NCI-H510A treated with DMSO at 0.1 percent for 48 hours (cell line): ENCODE measurements around the gene CMTM8.
"Not testable (repeated sequence)": the region's sequence is repeated elsewhere in the genome, so short reads cannot be mapped to it uniquely, and the experiment has no call there.

Experiments used
- DNase-seq: peaks from one replicate; lab custom pipeline; 2025; lab: John Stamatoyannopoulos, UW

The CMTM8 gene, protein sequence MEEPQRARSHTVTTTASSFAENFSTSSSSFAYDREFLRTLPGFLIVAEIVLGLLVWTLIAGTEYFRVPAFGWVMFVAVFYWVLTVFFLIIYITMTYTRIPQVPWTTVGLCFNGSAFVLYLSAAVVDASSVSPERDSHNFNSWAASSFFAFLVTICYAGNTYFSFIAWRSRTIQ

DNA sequence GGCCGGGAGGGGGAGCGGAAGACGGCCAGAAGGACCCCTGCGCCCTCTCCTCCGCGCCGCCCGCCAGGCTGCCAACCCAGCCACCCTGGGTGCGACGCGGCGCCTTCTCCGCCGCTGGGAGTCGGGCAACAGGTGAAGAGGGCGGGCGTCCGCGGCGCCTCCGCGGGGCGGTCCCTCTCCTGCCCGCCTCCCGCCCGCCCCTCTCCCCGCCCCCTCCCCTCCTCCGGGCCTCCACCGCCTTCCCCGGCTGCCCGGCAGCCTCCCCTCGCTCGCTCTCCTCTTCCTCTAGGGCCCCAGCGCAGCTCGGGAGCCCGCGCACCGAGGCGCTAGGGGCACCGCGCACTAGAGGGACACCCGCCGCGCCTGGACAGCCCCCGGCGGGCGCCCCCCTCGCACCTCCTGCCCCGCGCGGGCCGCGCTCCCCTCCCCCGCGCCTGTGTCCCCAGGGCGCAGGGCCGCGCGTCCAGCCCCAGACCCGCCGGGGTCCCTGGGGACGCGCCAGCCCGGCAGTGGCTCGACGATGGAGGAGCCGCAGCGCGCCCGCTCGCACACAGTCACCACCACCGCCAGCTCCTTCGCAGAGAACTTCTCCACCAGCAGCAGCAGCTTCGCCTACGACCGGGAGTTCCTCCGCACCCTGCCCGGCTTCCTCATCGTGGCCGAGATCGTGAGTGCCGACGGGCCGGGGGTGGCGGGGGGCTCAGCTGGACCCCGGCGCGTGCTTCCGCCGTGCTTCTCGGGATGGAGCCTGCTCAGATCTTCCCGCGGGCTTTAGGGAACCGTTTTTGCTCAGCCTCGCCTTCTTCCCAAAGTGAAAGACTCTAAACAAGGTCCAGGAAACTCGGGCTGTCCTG, at the start of gene CMTM8:
Gene CMTM8 (plus strand): TSS at position 228 of the 854 bp plus-strand sequence. CDS start 293 bp downstream, at position 521.
- DNase-seq, result peak; percentile 39

DNA sequence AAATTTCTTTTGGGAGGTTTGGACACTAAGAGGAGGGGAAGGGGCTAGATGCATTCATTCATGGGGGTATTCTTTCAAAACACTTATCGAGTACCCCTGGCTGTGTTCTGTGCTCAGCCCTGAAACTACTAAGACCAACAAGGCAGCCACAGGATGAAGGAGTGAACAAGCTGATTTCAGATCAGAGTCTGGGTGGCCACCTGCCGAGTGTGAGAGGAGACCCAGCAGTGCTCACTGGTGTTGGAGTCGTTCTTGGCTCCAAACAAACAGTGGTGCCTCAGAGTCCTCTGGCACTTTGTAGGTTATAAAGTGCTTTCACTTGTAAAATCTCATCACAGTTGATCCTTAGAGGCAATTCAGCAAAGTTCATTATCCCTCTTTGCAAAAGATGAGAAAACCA, 48.8 kb upstream of the CMTM8 start:
- DNase-seq, result no peak

DNA sequence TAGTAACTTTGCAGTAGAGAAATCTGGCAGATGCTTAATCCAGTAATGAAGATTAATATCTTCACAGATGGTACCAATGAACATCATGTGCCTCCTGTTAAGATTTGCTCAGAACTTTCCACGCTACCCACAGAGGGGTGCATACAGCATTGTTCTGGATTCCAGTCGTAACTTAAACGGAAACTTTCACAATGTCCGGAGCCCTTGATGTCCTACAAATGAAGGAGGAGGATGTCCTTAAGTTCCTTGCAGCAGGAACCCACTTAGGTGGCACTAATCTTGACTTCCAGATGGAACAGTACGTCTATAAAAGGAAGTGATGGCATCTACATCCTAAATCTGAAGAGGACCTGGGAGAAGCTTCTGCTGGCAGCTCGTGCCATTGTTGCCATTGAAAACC, 47.9 kb upstream of the CMTM8 start:
- not testable (repeated sequence) for DNase-seq

DNA sequence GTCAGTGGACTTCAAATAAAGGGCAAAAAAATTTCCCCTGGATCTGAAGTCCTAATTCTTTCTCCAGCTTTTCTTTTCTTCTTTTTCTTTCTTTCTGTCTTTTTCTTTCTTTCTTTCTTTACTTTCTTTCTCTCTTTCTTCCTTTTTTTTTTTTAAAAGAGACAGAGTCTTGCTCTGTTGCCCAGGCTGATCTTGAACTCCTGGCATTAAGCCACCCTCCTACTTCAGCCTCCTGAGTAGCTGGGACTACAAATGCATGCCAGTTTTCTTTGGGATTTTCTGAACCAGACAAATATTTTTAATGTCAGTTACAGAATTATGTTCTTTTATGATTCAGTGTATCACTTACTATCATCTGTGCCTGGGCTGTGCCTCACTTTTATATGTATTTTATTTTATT, 45.4 kb upstream of the CMTM8 start:
- DNase-seq, result no peak

DNA sequence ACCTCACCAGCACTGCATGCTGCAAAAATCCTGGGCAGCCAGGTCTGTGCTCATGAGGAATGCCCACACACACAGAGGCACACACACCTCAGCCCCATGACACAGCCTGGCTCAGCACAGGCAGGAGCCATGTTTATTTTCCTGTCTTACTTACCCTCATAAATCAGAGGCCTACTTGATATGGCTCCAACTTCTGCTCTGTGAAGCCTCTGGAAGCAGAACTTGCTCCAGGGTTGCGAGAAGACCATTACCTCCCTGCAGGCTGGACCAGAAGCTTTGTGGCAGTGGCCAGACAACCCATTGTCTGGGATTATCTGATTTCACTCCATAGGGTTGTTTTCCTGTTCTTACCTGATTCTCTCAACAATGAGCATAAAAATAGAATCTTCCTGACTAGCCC, 43.8 kb upstream of the CMTM8 start:
- DNase-seq, result no peak

DNA sequence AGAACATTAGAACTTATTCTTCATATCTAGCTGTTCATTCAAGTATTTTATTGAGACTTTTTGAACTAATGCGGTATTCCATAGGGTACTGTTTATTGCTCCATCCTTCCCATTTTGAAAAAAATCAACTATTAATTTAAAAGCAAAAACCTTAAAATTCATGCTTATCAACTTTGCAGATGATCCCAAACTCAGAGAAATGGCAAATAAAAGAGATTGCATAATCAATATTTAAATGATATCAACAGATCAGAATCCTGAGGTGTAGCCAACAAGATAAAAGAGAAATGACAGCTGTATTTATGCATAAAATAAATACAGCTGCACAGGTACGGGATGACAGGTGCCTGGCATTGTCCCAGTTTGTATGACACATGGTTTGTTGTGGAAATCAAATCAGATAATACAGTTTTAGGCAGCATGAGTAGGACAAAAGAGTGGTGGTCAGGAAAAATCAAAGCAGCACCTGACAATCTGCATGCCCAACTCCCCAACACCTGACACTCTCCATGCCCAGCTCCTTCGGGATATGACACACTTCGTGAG, 42.4 kb upstream of the CMTM8 start:
- DNase-seq, result no peak

DNA sequence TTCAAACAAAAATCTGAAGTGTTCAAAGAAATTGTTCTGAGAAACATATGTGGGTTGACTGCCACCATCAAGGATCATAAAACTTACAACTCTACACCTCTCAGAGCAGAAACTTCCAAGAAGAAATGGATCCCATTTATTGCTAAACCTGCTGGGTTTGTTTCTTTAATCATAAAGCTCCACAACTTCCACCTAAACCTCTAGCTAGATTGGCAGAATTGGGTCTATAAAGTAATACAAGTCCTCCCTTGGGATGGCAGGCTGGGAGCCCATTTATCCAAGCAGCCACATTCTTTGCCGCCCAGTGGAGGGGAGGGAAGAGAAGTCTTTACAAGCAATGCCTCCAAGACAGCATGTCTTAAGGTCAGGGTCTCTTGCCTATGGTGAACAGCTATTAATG, 40.5 kb upstream of the CMTM8 start:
- no peak for DNase-seq

DNA sequence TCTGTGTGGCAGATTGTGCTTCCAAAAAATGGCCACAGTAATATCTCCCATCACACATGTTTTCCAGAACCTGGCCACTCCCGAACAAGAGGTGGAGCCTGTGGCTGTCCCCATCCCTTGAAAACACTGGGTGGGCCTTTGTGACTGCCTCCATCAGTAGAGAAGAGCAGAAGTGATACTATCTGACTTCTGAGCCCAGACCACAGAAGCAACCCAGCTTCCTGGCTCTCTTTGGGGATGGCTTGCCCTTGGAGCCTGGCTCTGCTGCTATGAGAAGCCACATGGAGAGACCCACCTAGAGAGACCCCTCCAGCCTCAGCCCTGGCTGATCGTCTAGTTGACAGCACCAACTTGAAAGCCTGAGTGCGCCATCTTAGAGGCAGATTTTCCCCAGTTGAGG, 39.8 kb upstream of the CMTM8 start:
- no peak for DNase-seq

DNA sequence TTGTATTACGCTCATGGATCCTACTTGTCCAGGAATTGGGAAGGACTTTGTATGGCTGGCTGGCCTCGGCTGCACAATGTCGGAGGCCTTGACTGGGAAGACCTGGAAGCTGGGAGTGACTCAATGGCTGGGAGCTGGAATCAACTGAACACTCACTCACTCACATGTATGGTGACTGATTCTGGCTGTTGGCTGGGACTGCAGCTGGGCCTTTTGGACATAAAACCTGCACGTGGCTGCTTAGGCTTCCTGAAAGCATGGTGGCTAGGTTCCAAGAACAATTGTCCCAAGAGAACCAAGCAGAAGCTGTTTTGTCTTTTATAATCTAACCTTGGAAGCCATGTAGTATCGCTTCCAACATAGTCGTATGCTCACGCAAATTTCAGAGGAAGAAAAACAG, 38.0 kb upstream of the CMTM8 start:
- no peak for DNase-seq

DNA sequence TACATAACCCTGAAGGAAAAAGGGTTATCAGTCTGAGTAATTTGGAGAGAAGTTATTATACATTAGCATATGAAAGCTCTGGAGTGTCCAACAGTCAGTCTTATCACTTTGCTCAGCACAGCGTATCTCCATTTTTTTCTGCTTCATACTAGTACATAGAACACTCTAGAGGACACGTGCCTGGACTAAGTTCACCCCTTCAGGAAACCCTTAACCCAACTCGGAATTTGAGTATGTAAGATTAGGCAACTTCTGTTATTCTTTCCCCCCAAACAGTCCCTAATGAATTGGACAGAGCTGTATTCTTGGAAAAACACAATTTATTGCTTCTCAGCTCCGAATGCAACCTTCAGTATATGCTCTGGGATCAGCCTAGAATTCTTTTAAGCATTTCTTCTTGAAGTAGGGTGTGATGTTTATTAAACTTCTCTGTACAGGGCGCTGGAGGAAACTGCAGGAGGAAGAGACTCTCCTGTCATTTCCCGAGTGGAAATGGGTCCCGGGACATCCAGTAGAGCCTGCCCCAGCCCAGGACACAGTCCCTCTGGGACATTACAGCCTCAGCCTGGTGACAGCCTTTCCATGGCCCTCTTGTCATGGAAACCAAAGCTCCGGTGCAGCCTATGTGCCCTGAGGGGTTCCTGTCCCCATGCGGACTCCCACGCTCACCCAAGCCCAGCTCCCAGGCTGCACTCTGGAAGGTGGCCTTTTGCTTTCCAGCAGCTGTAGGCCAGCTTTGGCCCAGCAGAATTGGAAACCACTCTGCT, 37.3 kb upstream of the CMTM8 start:
- no peak for DNase-seq

DNA sequence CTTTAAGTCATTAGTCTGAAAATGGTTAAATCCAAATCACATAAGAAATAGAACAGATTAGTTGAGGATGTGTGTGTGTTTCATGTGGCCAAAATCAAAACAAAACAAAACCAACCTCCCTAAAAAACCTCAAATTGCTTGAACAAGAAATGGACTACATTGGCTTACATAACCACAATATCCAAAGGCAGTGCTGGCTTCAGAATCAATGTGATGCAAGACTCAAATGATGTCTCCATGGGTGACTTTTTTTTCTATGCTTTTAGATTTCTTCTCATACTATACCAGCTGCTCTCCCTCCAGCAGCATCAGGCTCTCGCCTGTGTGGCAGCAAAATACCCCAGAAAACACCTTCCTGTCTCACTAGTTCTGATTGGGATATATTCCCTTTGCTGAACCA, 36.0 kb upstream of the CMTM8 start:
- no peak for DNase-seq

DNA sequence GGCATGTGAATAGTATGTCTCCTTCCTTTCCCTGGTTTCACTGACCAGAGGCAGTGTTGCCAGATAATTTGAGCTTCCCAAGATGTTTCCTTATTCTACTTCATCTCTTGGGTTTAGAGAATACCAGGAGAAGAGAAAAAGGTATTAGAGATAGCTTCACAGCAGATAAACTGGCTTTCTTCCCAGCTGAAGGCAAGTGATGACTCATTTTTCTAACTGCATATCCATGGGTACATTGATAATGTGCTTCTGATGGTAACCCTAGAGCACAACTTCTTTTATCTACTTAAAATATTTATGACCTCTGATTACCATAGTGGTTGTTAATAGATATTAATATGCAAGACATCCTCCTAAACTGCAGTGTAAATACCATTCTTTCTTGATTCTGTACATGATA, 34.6 kb upstream of the CMTM8 start:
- no peak for DNase-seq

DNA sequence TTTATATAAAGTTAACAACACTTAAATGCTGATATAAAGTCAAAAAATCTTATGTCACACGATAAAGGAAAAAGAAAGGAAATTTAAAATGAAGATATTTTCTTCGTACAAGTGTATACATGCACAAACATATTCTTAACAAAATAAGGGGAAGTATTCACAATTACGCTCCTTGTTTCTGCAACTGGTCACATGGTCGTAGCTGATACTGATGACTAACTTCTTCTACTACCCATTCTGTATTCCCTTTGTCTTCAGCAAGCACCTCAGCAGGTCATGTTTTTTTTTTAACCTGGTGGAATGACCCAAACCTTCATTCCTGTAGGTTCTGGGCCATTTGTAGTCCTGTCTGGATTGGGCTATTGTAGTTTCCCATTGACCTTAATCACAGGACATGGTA, 30.0 kb upstream of the CMTM8 start:
- DNase-seq, result no peak

DNA sequence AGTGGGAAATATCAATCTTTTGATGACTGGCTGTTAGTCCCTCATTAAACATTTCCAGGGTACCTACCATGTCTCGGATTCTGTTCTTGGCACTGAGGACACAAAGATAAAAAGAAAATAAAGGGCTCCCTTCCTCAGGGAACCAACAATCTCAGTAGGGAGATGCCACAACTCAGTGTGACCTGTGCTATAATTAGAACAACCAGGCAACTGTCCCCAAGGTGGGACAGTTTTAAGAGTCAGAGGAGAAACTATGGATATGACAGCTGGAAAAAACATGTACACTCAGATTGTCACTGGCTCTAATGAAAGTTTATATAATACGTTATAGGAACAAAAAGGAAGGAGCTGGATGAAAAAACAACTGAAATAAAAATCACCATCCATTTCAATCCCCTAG, 23.3 kb upstream of the CMTM8 start:
- no peak for DNase-seq

DNA sequence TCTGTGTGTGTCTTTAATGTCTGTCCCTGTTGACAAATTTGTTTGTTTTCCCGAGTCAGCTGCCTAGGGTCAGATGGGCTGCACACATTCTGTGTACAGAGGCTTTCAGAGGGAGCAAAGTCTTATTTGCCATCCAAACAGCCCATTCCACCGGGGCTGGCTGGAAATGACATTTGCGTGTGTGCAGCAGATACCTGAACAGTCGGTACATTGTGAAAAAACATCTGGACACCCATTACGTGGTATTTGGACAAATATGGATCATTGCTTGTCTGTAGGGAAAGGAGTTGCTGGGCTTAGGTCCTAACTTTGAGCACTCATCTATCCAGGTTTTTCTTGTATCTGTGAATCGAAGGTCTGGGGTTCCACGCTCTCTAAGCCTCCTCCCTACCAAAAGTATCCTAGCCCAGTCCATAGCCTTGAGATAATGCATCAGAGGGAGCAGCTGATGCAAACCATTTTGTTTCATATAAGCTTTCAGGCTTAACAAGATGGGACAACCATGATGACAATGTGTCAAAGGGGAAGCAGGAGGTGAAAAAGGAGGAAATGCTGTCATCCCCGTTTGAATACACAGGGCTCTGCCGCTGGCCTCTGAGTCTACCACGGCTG, 22.2 kb upstream of the CMTM8 start:
- DNase-seq, result no peak

DNA sequence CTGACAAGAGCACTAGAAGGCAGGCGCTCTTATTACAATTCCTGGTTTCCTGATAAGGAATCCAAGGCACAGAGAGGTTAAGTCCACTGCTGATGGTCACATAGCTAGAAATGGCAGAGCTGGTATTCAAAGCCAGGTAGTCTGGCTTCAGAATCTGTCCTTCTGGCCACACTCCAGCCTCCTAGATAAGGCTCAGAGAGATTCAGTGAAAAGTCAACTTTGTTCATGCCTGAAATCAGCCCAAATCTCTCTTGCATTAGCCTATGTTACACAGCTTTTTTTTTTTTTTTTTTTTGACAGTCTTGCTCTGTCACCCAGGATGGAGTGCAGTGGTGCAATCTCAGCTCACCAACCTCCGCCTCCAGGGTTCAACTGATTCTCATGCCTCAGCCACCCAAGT, 21.1 kb upstream of the CMTM8 start:
- no peak for DNase-seq

DNA sequence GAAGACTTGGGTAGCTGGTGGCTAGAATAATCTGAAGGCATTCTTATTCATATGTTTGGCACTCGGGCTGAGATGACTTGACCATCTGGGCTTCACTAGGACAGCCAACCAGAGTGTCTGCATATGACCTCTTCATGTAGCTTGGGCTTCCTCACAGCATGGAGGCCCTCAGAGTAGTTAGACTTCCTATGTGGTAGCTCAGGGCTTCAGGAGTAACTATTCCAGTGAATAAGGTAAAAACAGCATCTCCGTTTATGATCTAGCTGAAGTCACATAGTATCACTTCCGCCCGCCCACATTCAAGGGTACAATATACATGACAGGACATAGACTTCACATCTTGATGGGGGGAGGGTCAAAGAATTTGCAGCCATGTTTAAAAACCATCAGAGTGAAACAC, 18.9 kb upstream of the CMTM8 start:
- no peak for DNase-seq

DNA sequence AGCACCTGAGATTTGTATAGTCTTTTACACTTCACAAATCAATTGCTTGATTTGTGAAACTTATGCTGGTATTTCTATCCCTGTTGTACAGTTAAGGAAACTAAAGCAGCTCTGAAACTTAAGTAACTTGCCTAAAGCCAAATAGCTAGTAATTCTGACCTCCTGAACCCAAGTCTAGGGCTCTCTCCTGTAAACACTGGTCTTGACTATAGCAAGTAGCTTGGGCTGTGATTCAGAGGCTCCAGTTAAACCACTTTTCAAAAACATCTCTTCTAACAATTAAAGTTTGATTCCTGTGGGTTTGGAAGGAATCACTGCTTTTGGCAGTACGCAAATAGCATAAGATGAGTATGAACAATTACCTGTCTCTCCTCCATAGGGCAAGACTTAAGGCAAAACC, 18.5 kb upstream of the CMTM8 start:
- no peak for DNase-seq

DNA sequence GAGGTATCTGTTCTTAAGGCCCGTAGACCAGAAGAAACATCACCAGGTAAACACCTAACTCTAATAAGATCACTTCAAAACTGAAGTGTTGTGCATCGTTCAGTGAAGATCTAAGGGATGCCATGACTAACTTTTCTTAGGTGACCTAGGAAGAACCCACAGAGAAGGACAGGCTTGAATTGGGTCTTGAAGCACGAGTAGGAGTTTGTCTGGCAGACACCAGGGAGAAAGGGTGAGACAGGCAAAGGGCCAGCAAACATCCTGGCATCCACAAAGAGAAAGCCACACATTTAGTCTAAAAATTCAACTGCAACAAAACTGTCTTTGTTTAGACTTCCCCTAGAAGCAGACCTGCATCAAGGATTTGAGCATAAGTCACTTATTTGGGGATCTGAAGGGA, 15.5 kb upstream of the CMTM8 start:
- no peak for DNase-seq

DNA sequence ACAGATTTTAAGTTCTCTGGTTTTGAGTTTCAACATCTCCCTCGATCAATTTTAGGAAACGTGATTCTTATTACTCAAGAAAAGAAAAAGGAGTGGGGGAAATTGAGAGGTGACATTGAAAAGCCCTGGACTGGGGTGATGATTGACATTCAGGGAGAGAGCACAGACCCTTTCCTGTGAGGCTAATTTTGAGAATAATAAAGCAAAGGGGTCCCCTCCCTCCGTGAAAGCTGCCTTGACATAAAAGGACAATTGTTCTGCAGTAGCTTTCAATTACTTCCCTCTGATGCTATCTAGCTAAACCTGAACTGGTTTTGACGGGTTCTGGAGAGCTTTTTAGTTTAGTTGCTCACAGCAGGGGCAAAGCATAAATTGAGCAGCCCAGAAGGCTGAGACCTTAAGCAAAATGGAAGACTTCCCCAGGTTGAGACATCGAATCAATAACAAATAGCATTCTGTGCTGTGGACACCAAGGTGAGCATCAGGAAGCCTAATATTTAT, 14.4 kb upstream of the CMTM8 start:
- DNase-seq, result no peak

DNA sequence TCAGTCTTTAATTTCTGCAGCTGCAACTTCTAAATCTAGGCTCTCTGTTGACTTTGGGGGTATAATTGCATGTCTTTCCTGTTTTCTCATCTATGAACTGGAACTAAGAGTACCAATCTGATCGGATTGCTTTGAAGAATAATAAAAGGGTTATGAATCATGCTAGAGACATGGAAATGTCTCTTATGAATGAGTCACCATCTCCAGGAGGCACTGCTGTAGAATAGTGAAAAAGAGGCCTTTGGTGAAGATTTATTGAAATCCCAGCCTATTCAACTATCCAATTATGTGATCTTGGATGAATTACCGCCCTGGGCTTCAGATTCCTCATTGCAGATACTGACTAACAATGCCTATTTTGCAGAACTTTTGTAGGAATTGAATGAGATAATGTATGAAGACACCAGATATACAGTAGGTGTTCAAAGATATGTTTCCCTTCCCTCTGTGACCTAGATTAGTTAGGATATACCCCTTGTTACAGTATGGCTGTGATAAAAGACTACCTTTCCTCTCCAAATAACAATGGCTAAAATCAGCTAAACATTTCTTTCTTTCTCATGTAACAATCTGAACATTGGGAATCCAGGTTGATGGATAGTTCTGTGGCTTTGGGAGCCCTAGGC, 11.5 kb upstream of the CMTM8 start:
- DNase-seq, result no peak

DNA sequence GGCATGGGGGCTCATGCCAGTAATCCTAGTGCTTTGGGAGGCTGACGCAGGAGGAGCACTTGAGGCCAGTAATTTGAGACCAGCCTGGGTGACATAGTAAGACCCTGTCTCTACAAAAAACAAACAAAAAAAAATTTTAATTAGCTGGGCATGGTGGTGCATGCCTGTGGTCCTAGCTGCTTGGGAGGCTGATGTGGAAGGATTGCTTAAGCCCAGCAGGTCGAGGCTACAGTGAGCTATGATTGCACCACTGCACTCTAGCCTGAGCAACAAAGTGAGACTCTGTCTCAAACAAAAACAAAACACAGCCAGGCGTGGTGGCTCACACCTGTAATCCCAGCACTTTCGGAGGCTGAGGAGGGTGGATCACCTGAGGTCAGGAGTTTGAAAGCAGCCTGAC, 9.7 kb upstream of the CMTM8 start:
- not testable (repeated sequence) for DNase-seq
